ENCODE data around the gene MSX1.
"Not testable (repeated sequence)": the region's sequence is repeated elsewhere in the genome, so short reads cannot be mapped to it uniquely, and the experiment has no call there.

The MSX1 gene

DNA sequence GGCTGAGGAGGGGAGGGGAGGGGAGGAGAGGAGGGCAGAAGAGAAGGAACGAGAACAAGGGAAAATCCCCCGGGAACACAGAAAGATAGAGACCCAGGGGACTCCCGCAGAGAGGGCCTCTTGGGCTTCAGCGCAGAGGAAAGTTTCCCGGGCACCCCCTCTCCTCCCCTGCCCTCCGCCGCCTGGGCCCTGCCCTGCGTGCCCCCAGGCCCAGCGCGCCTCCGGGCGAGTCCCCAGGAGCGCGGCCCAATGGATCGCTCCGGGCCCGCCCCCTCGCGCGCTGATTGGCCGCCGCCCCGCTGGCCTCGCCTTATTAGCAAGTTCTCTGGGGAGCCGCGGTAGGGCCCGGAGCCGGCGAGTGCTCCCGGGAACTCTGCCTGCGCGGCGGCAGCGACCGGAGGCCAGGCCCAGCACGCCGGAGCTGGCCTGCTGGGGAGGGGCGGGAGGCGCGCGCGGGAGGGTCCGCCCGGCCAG is at the start of gene MSX1:
TSS of gene MSX1 (plus strand) at position 341 of the 474 bp plus-strand sequence. CDS start 235 bp downstream, outside the sequence.
- Histone ChIP-seq H3K27me3 (ENCODE audit: low read depth, low read length) (peaks cover 75% of the 10 kb centered on the region), H3K36me3 (ENCODE audit: control insufficient read depth in 1 of 2, insufficient read depth in 2 of 2, low read length in 2 of 2) (no peaks in the 10 kb centered on the region), H3K4me3 (ENCODE audit: low read depth in 1 of 2, low read length in 2 of 2) (peak within 1 kb of the TSS; percentile 61 to 79), H3K4me1 (ENCODE audit: control insufficient read depth in 1 of 2, insufficient read depth in 2 of 2, low read length in 2 of 2) (peaks cover 0 to 54% of the 10 kb centered on the region in 2 donors), H3K9me3 (ENCODE audit: control insufficient read depth in 1 of 2, low read length in 2 of 2) (no peaks in the 10 kb centered on the region), H3K27ac (ENCODE audit: low read length) (no peak within 1 kb of the TSS)

DNA sequence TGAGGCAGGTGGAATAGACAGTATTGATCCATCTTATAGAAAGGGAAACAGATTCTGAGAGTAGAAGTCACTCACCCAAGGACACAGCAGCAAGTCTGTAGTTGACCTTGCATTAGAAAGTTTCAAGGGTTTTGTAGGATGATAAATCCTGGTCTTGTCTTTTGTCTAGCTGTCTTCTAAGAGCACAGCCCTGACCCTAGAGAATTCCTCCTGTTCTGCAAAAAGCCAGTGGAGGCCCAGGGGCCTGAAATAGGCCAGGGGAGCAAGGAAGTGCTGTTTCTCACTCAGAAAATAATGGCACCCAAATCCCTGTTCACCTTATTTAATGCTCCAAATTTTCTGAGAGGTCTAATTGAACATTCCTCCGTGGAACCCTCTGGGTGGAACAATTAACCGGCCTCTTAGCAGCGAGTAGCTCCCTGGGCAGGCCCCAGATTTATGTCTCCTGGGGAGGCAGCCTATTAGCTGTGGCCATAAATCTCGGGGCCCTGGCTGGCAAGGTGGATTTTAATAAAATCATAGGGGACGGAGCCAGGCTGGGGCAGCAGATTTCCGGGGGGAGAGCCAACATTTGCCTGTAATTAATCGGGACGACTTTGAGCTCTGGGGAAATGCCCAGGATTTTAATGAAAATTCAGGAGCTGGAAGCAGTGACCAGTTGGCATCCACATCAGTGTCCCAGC is 49.2 kb upstream of the MSX1 start:
- Histone ChIP-seq H3K4me1 (ENCODE audit: control insufficient read depth in 1 of 2, insufficient read depth in 2 of 2, low read length in 2 of 2) (no peaks in the 10 kb centered on the region), H3K36me3 (ENCODE audit: control insufficient read depth in 1 of 2, insufficient read depth in 2 of 2, low read length in 2 of 2) (no peaks in the 10 kb centered on the region), H3K27me3 (ENCODE audit: low read depth, low read length) (no peaks in the 10 kb centered on the region), H3K27ac (ENCODE audit: low read length) (no peak overlapping the region), H3K4me3 (ENCODE audit: low read depth in 1 of 2, low read length in 2 of 2) (no peak overlapping the region), H3K9me3 (ENCODE audit: control insufficient read depth in 1 of 2, low read length in 2 of 2) (peaks cover 0 to 8% of the 10 kb centered on the region in 2 donors)

DNA sequence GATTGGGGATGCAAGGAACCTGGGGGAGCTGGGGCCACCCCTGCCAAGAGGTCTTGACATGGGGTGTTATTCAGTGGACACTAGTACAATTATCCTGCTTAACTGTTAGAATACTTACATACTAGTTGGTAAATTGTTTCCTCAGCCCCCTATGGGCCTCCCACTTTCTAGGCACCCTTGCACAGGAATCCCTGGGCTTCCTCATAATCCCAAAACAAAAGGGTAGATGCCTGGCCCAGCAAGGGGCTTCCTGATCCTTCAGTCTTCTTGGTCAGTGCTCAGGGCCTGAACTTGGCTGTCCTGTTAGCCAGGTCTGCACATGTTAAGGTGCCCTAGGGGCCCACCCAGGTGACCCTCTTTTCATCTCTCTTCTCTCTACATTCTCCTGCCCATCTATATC is 48.7 kb upstream of the MSX1 start:
- Histone ChIP-seq H3K9me3 (ENCODE audit: control insufficient read depth in 1 of 2, low read length in 2 of 2) (peaks cover 0 to 8% of the 10 kb centered on the region in 2 donors), H3K27ac (ENCODE audit: low read length) (no peak overlapping the region), H3K27me3 (ENCODE audit: low read depth, low read length) (no peaks in the 10 kb centered on the region), H3K36me3 (ENCODE audit: control insufficient read depth in 1 of 2, insufficient read depth in 2 of 2, low read length in 2 of 2) (no peaks in the 10 kb centered on the region), H3K4me1 (ENCODE audit: control insufficient read depth in 1 of 2, insufficient read depth in 2 of 2, low read length in 2 of 2) (no peaks in the 10 kb centered on the region), H3K4me3 (ENCODE audit: low read depth in 1 of 2, low read length in 2 of 2) (no peak overlapping the region)

DNA sequence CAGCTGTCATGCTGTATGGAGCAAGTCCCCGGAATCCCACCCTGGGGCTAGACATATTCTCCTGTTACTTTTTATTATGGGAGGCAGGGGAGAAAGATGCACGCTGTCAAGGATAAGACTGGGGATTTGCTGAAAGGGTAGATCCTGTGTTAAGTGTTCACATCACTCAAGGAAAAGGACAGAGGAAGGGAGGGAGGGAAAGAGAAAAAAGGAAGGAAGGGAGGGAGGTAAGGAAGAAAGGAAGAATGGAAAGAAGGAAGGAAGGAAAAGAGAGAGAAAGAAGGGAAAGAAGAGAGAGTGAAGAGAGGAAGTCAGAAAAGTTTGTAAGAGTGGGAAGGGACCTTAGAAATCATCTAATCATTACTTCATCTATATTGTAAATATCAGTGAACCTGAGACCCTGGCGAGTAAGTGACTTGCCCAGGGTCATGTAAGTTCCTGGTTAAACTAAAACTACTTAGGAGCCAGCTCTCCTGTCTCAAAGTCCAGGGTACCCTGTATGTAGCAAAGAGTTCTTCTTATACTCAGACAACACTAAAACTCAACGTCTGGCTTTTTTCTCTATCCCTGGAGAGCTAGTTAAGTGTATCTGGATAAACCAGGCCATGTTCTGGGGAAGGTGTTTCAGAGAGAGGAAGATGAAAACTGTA is 47.2 kb upstream of the MSX1 start:
- H3K36me3 ChIP-seq (ENCODE audit: control insufficient read depth in 1 of 2, insufficient read depth in 2 of 2, low read length in 2 of 2) = no peaks in the 10 kb centered on the region
- H3K4me3 ChIP-seq (ENCODE audit: low read depth in 1 of 2, low read length in 2 of 2) = no peak overlapping the region
- H3K27me3 ChIP-seq (ENCODE audit: low read depth, low read length) = no peaks in the 10 kb centered on the region
- H3K4me1 ChIP-seq (ENCODE audit: control insufficient read depth in 1 of 2, insufficient read depth in 2 of 2, low read length in 2 of 2) = no peaks in the 10 kb centered on the region
- peaks cover 0 to 14% of the 10 kb centered on the region in 2 donors for H3K9me3 ChIP-seq (ENCODE audit: control insufficient read depth in 1 of 2, low read length in 2 of 2)
- H3K27ac ChIP-seq (ENCODE audit: low read length) = no peak overlapping the region

DNA sequence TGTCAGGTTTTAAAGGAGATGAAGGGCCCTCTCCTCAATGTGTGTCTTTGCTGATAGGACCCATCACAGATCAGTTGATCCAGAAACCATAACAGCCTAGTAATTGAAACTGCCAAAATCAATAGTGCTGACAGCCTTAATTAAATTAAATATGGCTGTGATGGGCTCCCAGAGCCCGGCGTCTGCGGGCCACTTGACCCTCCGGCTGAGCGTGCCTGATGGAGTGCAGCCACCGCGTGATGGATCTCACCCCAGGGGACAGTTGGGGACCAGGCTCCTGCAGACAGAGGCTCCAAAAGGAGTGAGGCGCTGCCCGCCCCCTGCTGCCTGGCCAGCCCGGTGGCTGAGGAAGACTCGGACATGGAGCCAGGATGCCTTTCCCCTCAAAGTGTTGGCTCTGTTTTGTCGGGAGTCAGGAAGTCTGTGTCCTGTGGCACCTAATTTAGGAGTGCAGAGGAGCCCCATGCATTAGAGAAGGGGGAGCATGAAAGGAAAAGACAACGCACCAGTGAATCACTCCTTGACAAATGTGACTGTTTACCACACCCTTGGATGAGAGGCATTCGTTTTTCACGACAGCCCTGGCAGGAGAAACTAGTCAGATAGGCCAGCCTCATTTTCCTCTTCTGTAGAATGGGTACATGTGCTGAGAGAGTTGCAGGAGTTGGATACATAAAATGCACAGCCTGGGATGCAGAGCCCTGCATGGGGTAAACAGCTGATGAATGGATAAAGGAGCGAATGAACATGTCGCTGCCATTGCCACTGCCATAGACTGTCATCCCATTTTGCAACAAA is 40.9 kb upstream of the MSX1 start:
- no peaks in the 10 kb centered on the region for H3K4me1 ChIP-seq (ENCODE audit: control insufficient read depth in 1 of 2, insufficient read depth in 2 of 2, low read length in 2 of 2)
- no peaks in the 10 kb centered on the region for H3K27me3 ChIP-seq (ENCODE audit: low read depth, low read length)
- H3K36me3 ChIP-seq (ENCODE audit: control insufficient read depth in 1 of 2, insufficient read depth in 2 of 2, low read length in 2 of 2) = no peaks in the 10 kb centered on the region
- peaks cover 0 to 14% of the 10 kb centered on the region in 2 donors for H3K9me3 ChIP-seq (ENCODE audit: control insufficient read depth in 1 of 2, low read length in 2 of 2)
- no peak overlapping the region for H3K27ac ChIP-seq (ENCODE audit: low read length)
- H3K4me3 ChIP-seq (ENCODE audit: low read depth in 1 of 2, low read length in 2 of 2) = no peak overlapping the region

DNA sequence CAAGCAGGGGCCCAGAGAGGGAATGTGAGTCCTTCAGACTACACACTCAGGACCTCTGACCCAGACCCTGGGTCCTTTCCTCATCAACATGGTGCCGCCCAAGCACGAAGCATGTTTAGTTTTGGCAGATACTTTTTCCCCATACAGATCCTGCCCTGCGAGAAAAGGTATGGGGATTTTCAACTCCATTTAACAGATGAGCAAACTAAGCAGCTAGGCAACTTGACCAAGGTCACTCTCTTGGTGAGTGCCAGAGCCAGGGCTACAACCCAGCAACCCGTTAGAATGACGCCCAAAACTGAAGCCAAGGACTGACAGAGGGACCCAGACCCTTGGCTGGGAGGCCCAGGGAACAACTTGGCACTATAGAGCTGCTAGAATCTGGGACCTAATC is 40.3 kb upstream of the MSX1 start:
- no peaks in the 10 kb centered on the region for H3K36me3 ChIP-seq (ENCODE audit: control insufficient read depth in 1 of 2, insufficient read depth in 2 of 2, low read length in 2 of 2)
- H3K27ac ChIP-seq (ENCODE audit: low read length) = no peak overlapping the region
- H3K27me3 ChIP-seq (ENCODE audit: low read depth, low read length) = no peaks in the 10 kb centered on the region
- H3K9me3 ChIP-seq (ENCODE audit: control insufficient read depth in 1 of 2, low read length in 2 of 2) = peaks cover 0 to 14% of the 10 kb centered on the region in 2 donors
- no peak overlapping the region for H3K4me3 ChIP-seq (ENCODE audit: low read depth in 1 of 2, low read length in 2 of 2)
- no peaks in the 10 kb centered on the region for H3K4me1 ChIP-seq (ENCODE audit: control insufficient read depth in 1 of 2, insufficient read depth in 2 of 2, low read length in 2 of 2)

DNA sequence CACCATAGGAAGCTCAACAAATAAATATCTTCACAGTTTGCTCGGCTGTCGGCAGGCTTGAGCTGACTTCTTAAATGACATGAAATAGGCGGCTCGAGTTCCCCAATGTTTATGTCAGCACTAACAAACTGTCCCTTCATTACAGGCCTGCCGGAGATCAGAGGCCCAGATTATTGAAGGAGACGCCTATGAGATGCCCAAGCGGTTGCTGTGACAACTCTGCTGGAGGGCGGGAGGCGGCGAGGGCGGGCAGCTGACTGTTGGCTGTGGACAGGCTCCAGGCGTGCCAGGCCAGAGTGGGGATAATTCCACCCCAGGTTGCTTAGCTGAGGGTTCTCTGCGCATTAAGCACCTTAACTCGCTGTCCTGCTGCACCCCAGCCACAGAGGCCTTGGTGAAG is 39.2 kb upstream of the MSX1 start:
- Histone ChIP-seq H3K36me3 (ENCODE audit: control insufficient read depth in 1 of 2, insufficient read depth in 2 of 2, low read length in 2 of 2) (no peaks in the 10 kb centered on the region), H3K4me1 (ENCODE audit: control insufficient read depth in 1 of 2, insufficient read depth in 2 of 2, low read length in 2 of 2) (no peaks in the 10 kb centered on the region), H3K9me3 (ENCODE audit: control insufficient read depth in 1 of 2, low read length in 2 of 2) (peaks cover 0 to 14% of the 10 kb centered on the region in 2 donors), H3K27me3 (ENCODE audit: low read depth, low read length) (no peaks in the 10 kb centered on the region), H3K4me3 (ENCODE audit: low read depth in 1 of 2, low read length in 2 of 2) (no peak overlapping the region), H3K27ac (ENCODE audit: low read length) (no peak overlapping the region)

DNA sequence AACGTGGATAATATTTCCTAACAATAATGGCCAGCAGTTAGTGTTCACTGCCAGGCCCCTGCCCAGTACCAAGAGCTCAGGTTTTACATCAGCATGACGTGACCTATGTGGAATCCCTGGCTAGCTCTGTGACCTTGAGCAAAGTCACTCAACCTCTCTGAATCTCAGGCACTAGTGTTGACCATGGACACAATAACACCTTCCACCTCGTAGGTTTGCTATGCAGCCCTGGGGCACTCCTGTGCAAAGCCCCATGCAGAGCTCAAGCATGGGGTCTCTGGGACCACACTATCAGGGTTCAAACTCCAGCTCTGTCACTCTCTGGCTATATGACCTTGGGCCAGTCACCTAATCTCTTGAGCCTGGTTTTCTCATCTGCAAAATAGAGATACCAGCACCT is 38.7 kb upstream of the MSX1 start:
- peaks cover 0 to 14% of the 10 kb centered on the region in 2 donors for H3K9me3 ChIP-seq (ENCODE audit: control insufficient read depth in 1 of 2, low read length in 2 of 2)
- H3K4me1 ChIP-seq (ENCODE audit: control insufficient read depth in 1 of 2, insufficient read depth in 2 of 2, low read length in 2 of 2) = no peaks in the 10 kb centered on the region
- H3K27ac ChIP-seq (ENCODE audit: low read length) = no peak overlapping the region
- no peaks in the 10 kb centered on the region for H3K27me3 ChIP-seq (ENCODE audit: low read depth, low read length)
- no peak overlapping the region for H3K4me3 ChIP-seq (ENCODE audit: low read depth in 1 of 2, low read length in 2 of 2)
- H3K36me3 ChIP-seq (ENCODE audit: control insufficient read depth in 1 of 2, insufficient read depth in 2 of 2, low read length in 2 of 2) = no peaks in the 10 kb centered on the region

DNA sequence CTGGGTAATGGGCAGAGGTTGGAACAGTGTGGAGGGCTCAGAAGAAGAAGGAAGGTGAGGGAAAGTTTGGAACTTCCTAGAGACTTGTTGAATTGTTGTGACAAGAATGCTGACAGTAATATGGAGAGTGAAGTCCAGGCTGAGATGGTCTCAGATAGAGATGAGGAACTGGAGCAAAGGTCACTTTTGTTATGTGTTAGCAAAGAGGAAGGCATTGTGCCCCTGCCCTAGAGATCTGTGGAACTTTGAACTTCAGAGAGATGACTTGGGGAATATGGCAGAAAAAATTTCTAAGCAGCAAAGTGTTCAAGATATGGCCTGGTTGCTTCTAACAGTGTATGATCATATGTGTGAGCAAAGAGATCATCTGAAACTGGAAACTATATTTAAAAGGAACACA is 37.9 kb upstream of the MSX1 start:
- no peaks in the 10 kb centered on the region for H3K4me1 ChIP-seq (ENCODE audit: control insufficient read depth in 1 of 2, insufficient read depth in 2 of 2, low read length in 2 of 2)
- no peaks in the 10 kb centered on the region for H3K36me3 ChIP-seq (ENCODE audit: control insufficient read depth in 1 of 2, insufficient read depth in 2 of 2, low read length in 2 of 2)
- no peak overlapping the region for H3K4me3 ChIP-seq (ENCODE audit: low read depth in 1 of 2, low read length in 2 of 2)
- H3K27ac ChIP-seq (ENCODE audit: low read length) = no peak overlapping the region
- H3K9me3 ChIP-seq (ENCODE audit: control insufficient read depth in 1 of 2, low read length in 2 of 2) = peaks cover 0 to 12% of the 10 kb centered on the region in 2 donors
- H3K27me3 ChIP-seq (ENCODE audit: low read depth, low read length) = no peaks in the 10 kb centered on the region

DNA sequence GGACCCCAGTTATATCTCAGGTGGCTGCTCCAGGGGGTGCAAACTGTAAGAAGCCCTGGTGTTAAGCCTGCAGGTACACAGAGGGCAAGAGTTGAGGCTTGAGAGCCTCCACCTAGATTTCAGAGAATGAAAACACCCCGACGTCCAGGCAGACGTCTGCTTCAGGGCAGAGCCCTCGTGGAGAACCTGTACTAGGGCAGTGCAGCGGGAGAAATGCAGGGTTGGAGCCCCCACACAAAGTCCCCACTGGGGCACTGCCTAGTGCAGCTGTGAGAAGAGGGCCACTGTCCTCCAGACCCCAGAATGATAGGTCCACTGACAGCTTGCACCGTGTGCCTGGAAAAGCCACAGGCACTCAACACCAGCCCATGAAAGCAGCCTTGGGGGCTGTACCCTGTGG is 37.2 kb upstream of the MSX1 start:
- H3K27ac ChIP-seq (ENCODE audit: low read length); H3K27me3 ChIP-seq (ENCODE audit: low read depth, low read length); H3K4me3 ChIP-seq (ENCODE audit: low read depth in 1 of 2, low read length in 2 of 2); H3K36me3 ChIP-seq (ENCODE audit: control insufficient read depth in 1 of 2, insufficient read depth in 2 of 2, low read length in 2 of 2); H3K9me3 ChIP-seq (ENCODE audit: control insufficient read depth in 1 of 2, low read length in 2 of 2); H3K4me1 ChIP-seq (ENCODE audit: control insufficient read depth in 1 of 2, insufficient read depth in 2 of 2, low read length in 2 of 2): not testable (repeated sequence)

DNA sequence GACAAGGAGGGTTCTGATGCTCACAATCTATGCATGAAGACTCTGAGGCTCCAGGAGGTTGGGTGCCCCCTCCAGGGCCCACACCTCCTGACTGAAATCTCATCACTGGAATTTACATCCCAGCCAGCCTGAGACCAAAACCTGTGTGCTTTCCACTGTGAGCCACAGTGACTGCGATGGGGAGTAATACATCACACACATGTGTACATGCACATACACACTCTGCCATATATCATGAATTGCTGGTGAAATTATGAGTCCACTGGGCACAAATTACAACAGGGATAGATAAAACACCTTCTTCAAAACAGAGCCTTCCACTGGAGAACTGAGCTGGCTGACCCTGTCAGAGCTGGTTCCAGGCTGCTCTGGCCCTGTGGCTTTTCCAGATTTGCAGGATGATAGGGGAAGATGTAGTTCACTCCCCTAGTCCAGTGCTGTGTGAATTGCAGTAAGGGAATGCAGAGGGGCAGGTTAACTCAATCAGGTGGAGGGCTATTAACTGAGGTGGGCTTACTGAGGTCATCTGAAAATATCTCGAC is 35.8 kb upstream of the MSX1 start:
- Histone ChIP-seq H3K36me3 (ENCODE audit: control insufficient read depth in 1 of 2, insufficient read depth in 2 of 2, low read length in 2 of 2) (no peaks in the 10 kb centered on the region), H3K4me3 (ENCODE audit: low read depth in 1 of 2, low read length in 2 of 2) (no peak overlapping the region), H3K4me1 (ENCODE audit: control insufficient read depth in 1 of 2, insufficient read depth in 2 of 2, low read length in 2 of 2) (no peaks in the 10 kb centered on the region), H3K27me3 (ENCODE audit: low read depth, low read length) (no peaks in the 10 kb centered on the region), H3K27ac (ENCODE audit: low read length) (no peak overlapping the region), H3K9me3 (ENCODE audit: control insufficient read depth in 1 of 2, low read length in 2 of 2) (peaks cover 0 to 4% of the 10 kb centered on the region in 2 donors)

All from muscle layer of duodenum (tissue), 2 donors.